Activated CD4-positive, alpha-beta T cell treated with anti-CD3 and anti-CD28 coated beads, Interleukin-2, amount 10 ng/mL, durations not matched to agents 24 days and 14 days (primary cell): ENCODE results near the gene RAB31. TPM values are rescaled to one million over a fixed set of nuclear protein-coding genes. Genes with fewer than 3 reads are reported as not detected.
"Not testable (repeated sequence)": the region's sequence is repeated elsewhere in the genome, so short reads cannot be mapped to it uniquely, and the experiment has no call there.

ENCODE experiments used
- DNase-seq: peaks from one replicate; pipeline ENCODE4 v3.0.0; 2022
- H3K27ac Mint-ChIP-seq: one replicate; pipeline ENCODE4 v1.8.0; 2022; ENCODE audit warnings: mild to moderate bottlenecking, mixed read lengths
- H3K27me3 Mint-ChIP-seq: one replicate; pipeline ENCODE4 v1.8.0; 2022; ENCODE audit warnings: mixed read lengths
- H3K36me3 Mint-ChIP-seq: one replicate; pipeline ENCODE4 v1.8.0; 2022; ENCODE audit warnings: low read depth, mild to moderate bottlenecking, mixed read lengths
- H3K4me1 Mint-ChIP-seq: one replicate; pipeline ENCODE4 v1.8.0; 2021; ENCODE audit warnings: mixed read lengths
- H3K4me3 Mint-ChIP-seq: one replicate; pipeline ENCODE4 v1.8.0; 2022; ENCODE audit warnings: mild to moderate bottlenecking, moderate library complexity, mixed read lengths
- H3K9me3 Mint-ChIP-seq: one replicate; pipeline ENCODE4 v1.8.0; 2021; ENCODE audit warnings: mixed read lengths
- intact Hi-C: fragments of 100-400 bp; cut with micrococcal nuclease; formaldehyde crosslinking; loops from one replicate; pipeline ENCODE4 v1.15.1; 2023
- total RNA-seq: library from RNA; stranded (reverse); gene quantifications from 2 replicates; pipeline ENCODE4 v1.2.3, GENCODE V29; 2022

The RAB31 gene
- total RNA-seq, 1 donor from 2014 or later, result not detected

- DNase-seq, result no peak
- Mint-ChIP-seq H3K36me3 (no peaks in the 10 kb centered on the region), H3K9me3 (no peaks in the 10 kb centered on the region), H3K4me3 (peak overlapping the region; percentile 55), H3K27me3 (no peaks in the 10 kb centered on the region), H3K27ac (peak overlapping the region; percentile 78), H3K4me1 (peaks cover 12% of the 10 kb centered on the region)
- intact Hi-C loops, result loop anchor here (1.0 kb wide), 1 partner anchor 36 kb away; no protein-coding TSS in a partner anchor
These were observed 169.0 kb downstream of the RAB31 start for GRCh38 chr18:9876867-9877654.

GRCh38 chr18:9877655-9878014 lies 169.5 kb downstream of the RAB31 start:
- Mint-ChIP-seq H3K4me1 (peaks cover 12% of the 10 kb centered on the region), H3K36me3 (no peaks in the 10 kb centered on the region), H3K9me3 (no peaks in the 10 kb centered on the region), H3K4me3 (no peak overlapping the region), H3K27me3 (no peaks in the 10 kb centered on the region), H3K27ac (no peak overlapping the region)
- intact Hi-C loops, result loop anchor here (1.0 kb wide), 1 partner anchor 36 kb away; no protein-coding TSS in a partner anchor
- no peak for DNase-seq

- Mint-ChIP-seq H3K27ac (no peak overlapping the region), H3K36me3 (no peaks in the 10 kb centered on the region), H3K27me3 (no peaks in the 10 kb centered on the region), H3K4me3 (no peak overlapping the region), H3K9me3 (no peaks in the 10 kb centered on the region), H3K4me1 (peaks cover 12% of the 10 kb centered on the region)
- no peak for DNase-seq
- intact Hi-C loops, result no loop called here
These were observed 170.0 kb downstream of the RAB31 start for GRCh38 chr18:9878095-9878494.

DNA sequence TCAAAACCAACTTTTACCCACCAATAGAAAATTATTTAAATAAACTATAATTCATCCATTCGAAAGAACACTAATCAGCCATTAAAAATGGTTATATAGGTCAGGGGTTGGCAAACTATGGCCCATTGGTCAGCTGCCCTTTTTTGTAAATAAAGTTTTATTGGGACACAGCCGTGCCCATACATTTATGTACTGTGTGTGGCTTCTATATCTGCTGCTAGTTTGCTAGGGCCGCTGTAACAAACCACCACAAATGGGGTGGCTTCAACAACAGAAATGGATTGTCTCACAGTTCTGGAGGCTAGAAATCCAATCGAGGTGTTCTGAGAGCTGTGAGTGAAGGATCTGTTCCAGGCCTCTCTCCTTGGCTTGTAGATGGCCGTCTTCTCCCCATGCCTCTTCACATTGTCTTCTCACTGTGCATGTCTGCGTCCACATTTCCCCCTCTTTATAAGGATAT lies 170.7 kb downstream of the RAB31 start:
- peaks cover 12% of the 10 kb centered on the region for H3K4me1 Mint-ChIP-seq
- H3K4me3 Mint-ChIP-seq, result no peak overlapping the region
- H3K27me3 Mint-ChIP-seq, result no peaks in the 10 kb centered on the region
- no peak overlapping the region for H3K27ac Mint-ChIP-seq
- H3K9me3 Mint-ChIP-seq, result no peaks in the 10 kb centered on the region
- no peaks in the 10 kb centered on the region for H3K36me3 Mint-ChIP-seq
- intact Hi-C loops, result no loop called here
- no peak for DNase-seq

GRCh38 chr18:9884090-9884489 lies 176.0 kb downstream of the RAB31 start:
- Mint-ChIP-seq H3K27ac (no peak overlapping the region), H3K9me3 (no peaks in the 10 kb centered on the region), H3K36me3 (no peaks in the 10 kb centered on the region), H3K4me1 (peaks cover 4% of the 10 kb centered on the region), H3K4me3 (no peak overlapping the region), H3K27me3 (no peaks in the 10 kb centered on the region)
- DNase-seq, result no peak
- intact Hi-C loops, result no loop called here

DNA sequence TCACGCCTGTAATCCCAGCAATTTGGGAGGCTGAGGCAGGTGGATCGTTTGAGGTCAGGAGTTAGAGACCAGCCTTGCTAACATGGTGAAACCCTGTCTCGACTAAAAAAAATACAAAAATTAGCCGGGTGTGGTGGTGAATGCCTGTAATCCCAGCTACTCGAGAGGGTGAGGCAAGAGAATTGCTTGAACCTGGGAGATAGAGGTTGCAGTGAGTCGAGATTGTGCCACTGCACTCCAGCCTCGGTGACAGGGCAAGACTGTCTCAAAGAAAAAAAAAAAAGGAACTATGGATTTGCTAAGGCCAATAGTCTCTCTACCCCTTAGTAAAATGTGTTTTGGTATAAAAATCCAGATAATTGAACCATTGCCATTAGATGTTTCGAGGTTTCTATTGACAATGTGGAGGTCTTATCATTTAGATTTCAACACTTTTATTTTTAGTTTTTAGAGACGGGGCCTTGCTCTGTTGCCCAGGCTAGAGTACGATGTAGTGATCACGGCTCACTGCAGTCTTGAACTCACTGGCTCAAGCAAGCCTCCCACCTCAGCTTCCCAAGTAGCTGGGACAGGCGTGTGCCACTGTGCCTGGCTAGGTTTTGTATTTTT lies 176.5 kb downstream of the RAB31 start:
- Mint-ChIP-seq H3K27ac (no peak overlapping the region), H3K4me1 (peaks cover 4% of the 10 kb centered on the region), H3K36me3 (no peaks in the 10 kb centered on the region), H3K27me3 (no peaks in the 10 kb centered on the region), H3K9me3 (no peaks in the 10 kb centered on the region), H3K4me3 (no peak overlapping the region)
- intact Hi-C loops, result no loop called here
- no peak for DNase-seq

- H3K27ac Mint-ChIP-seq, result peak within 1 kb of the TSS; percentile 59
- H3K36me3 Mint-ChIP-seq, result no peaks in the 10 kb centered on the region
- intact Hi-C loops, result no loop called here
- no peak within 1 kb of the TSS for H3K4me3 Mint-ChIP-seq
- peaks cover 4% of the 10 kb centered on the region for H3K4me1 Mint-ChIP-seq
- no peaks in the 10 kb centered on the region for H3K9me3 Mint-ChIP-seq
- DNase-seq, result no peak
- H3K27me3 Mint-ChIP-seq, result no peaks in the 10 kb centered on the region
These were observed 177.3 kb downstream of the RAB31 start, which contains the start of gene TXNDC2 for GRCh38 chr18:9885170-9886004. Gene TXNDC2, plus strand, starts transcription at chr18:9885973. Its CDS starts 708 bp downstream, at chr18:9886681.

- Mint-ChIP-seq H3K27ac (peak overlapping the region; percentile 15), H3K27me3 (no peaks in the 10 kb centered on the region), H3K4me3 (no peak overlapping the region), H3K4me1 (peaks cover 4% of the 10 kb centered on the region), H3K9me3 (no peaks in the 10 kb centered on the region), H3K36me3 (no peaks in the 10 kb centered on the region)
- intact Hi-C loops, result no loop called here
- DNase-seq, result no peak
These were observed 177.9 kb downstream of the RAB31 start for GRCh38 chr18:9886005-9886348.

DNA sequence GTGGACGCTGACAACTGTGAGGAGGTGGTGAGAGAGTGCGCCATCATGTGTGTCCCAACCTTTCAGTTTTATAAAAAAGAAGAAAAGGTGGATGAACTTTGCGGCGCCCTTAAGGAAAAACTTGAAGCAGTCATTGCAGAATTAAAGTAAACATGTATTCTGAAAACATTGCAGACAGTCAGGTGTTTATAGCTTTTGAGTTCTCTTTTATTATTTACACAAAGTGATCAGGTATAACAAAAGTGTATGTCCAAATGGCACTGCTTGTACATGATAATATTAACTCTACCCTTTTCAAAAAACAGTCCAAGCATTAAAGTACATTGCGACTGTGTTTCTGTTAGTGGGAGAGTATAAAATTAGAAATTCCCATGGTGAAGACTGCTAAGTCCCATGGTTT lies 179.9 kb downstream of the RAB31 start:
- no peaks in the 10 kb centered on the region for H3K27me3 Mint-ChIP-seq
- DNase-seq, result no peak
- peaks cover 4% of the 10 kb centered on the region for H3K4me1 Mint-ChIP-seq
- no peaks in the 10 kb centered on the region for H3K36me3 Mint-ChIP-seq
- no peak overlapping the region for H3K4me3 Mint-ChIP-seq
- intact Hi-C loops, result no loop called here
- H3K9me3 Mint-ChIP-seq, result no peaks in the 10 kb centered on the region
- no peak overlapping the region for H3K27ac Mint-ChIP-seq

- intact Hi-C loops, result no loop called here
- Mint-ChIP-seq H3K4me1 (peaks cover 8% of the 10 kb centered on the region), H3K9me3 (no peaks in the 10 kb centered on the region), H3K4me3 (no peak overlapping the region), H3K36me3 (no peaks in the 10 kb centered on the region), H3K27me3 (no peaks in the 10 kb centered on the region), H3K27ac (no peak overlapping the region)
- no peak for DNase-seq
These were observed 182.1 kb downstream of the RAB31 start for GRCh38 chr18:9890196-9890595.

- Mint-ChIP-seq H3K4me1 (peaks cover 7% of the 10 kb centered on the region), H3K4me3 (no peak overlapping the region)
- intact Hi-C loops, result no loop called here
These were observed 182.9 kb downstream of the RAB31 start for GRCh38 chr18:9890957-9891356.

DNA sequence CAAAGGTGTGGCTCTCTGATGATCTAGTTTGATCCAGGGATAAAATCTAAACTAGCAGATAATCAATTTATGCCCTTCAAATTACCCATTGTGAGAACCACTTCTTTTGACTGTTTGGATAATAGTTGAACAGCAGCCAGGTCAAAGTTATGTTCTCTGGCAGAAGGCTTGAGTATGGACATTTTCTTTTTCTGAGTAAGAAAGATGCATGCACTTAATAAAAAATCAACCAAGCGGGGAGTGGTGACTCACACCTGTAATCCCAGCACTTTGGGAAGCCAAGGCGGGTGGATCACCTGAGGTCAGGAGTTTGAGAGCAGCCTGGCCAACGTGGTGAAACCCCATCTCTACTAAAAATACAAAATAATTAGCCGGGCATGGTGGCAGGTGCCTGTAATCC lies 183.4 kb downstream of the RAB31 start:
- DNase-seq, H3K4me3 Mint-ChIP-seq, H3K27me3 Mint-ChIP-seq, intact Hi-C loops, H3K27ac Mint-ChIP-seq, H3K9me3 Mint-ChIP-seq, H3K4me1 Mint-ChIP-seq, H3K36me3 Mint-ChIP-seq: not testable (repeated sequence)

More at GRCh38 chr18:9890957-9891356, 182.9 kb downstream of the RAB31 start:
- Mint-ChIP-seq H3K9me3 (no peaks in the 10 kb centered on the region), H3K36me3 (no peaks in the 10 kb centered on the region), H3K27ac (no peak overlapping the region), H3K27me3 (no peaks in the 10 kb centered on the region)
- DNase-seq, result no peak

- Mint-ChIP-seq H3K9me3 (no peaks in the 10 kb centered on the region), H3K27ac (no peak overlapping the region), H3K36me3 (no peaks in the 10 kb centered on the region), H3K27me3 (no peaks in the 10 kb centered on the region), H3K4me3 (no peak overlapping the region), H3K4me1 (peaks cover 18% of the 10 kb centered on the region)
- no peak for DNase-seq
- intact Hi-C loops, result no loop called here
These were observed 186.5 kb downstream of the RAB31 start for GRCh38 chr18:9894454-9895068.
